ENCODE data around the gene GOLGA8M. TPM values are rescaled to one million over a fixed set of nuclear protein-coding genes. Genes with fewer than 3 reads are reported as not detected.

Gene GOLGA8M, protein sequence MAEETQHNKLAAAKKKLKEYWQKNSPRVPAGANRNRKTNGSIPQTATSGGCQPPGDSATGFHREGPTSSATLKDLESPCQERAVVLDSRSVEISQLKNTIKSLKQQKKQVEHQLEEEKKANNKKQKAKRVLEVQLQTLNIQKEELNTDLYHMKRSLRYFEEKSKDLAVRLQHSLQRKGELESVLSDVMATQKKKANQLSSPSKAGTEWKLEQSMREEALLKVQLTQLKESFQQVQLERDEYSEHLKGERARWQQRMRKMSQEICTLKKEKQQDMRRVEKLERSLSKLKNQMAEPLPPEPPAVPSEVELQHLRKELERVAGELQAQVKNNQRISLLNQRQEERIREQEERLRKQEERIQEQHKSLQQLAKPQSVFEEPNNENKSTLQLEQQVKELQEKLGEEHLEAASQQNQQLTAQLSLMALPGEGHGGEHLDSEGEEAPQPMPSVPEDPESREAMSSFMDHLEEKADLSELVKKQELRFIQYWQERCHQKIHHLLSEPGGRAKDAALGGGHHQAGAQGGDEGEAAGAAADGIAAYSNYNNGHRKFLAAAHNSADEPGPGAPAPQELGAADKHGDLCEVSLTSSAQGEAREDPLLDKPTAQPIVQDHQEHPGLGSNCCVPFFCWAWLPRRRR
- 0.26 TPM in 1 of 2 replicates, not detected in the other for total RNA-seq

DNA sequence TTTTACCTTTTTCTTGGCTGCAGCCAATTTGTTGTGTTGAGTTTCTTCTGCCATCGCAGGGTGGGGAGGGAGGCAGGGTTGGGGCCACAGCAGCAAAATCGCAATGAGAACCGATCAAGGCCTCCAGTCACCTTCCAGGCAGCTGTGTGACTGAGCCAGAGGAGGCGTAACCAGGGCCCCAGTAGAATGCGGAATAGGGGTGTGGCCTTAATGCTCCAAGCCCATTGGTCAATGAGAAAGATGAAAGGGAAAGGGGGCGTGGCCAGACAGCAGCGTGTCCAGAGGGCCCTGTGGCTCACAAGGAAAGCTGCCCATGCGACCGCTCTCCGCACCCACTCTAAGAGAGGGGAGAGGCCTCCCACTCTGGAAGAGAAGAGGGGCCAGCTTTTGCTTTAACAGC lies at the start of gene GOLGA8M:
TSS of gene GOLGA8M (minus strand) at position 152 of the 400 bp plus-strand sequence. CDS start at position 54, 98 bp downstream.

Other genes starting within 250 kb of the GOLGA8M start
- gene GOLGA8G, start 179.4 kb downstream of the GOLGA8M start, total RNA-seq, result not detected in 2 replicates
- not detected in 2 replicates for gene GOLGA6L25, start 158.9 kb downstream of the GOLGA8M start, total RNA-seq
- not detected in 2 replicates for gene GOLGA6L7, start 136.2 kb upstream of the GOLGA8M start, total RNA-seq
- gene APBA2, start 173.6 kb upstream of the GOLGA8M start, total RNA-seq, result 31.2 TPM in 2 replicates

Data from epithelial cell of alveolus of lung (primary cell).